ENCODE results near the gene HECW1. TPM values are rescaled to one million over a fixed set of nuclear protein-coding genes. Genes with fewer than 3 reads are reported as not detected.
A peak's percentile ranks its signal among the peaks of the same experiment; 100 is the strongest.

The HECW1 gene
- total and polyA plus RNA-seq, 5 donors from 2014 or later = 0.11 to 0.68 (median 0.34) TPM; not detected in 1

DNA sequence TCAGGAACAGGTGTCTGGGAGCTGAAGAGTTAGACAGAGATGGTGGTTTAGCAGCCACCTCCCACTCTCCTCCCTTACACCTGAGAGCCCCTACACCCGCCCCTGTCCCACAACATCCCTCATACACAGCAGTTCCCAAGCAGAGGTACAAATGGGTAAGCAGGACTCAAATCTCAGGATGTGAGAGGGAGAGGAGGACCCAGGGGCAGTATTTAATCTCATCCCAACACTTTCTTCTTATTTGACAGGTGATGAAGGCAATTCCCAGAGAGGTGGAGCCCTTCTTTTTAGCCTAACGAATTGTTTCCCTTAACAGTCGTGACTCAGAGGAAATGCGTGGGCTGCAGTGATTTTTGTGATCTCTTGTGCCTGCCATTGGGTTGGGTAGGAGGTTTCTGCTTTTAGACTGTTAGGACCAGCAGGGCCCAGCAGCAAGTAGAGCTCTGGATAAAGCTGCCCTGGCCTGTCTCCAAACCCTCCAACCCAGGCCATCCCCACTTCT, 191.3 kb downstream of the HECW1 start:
- Histone ChIP-seq H3K4me3 (ENCODE audit: low read depth, low read length) (no peak overlapping the region), H3K9me3 (ENCODE audit: control insufficient read depth in 2 of 2, low read length in 2 of 2) (no peaks in the 10 kb centered on the region), H3K27me3 (ENCODE audit: control insufficient read depth, insufficient read depth, low read length) (no peaks in the 10 kb centered on the region), H3K4me1 (ENCODE audit: control insufficient read depth, insufficient read depth, low read length, poor library complexity, severe bottlenecking) (peaks cover 7% of the 10 kb centered on the region), H3K27ac (ENCODE audit: insufficient read depth, low read length, poor library complexity, severe bottlenecking) (no peak overlapping the region), H3K36me3 (ENCODE audit: control insufficient read depth, insufficient read depth, low read length) (no peaks in the 10 kb centered on the region)
- Mint-ChIP-seq H3K27me3 (no peaks in the 10 kb centered on the region), H3K9me3 (no peaks in the 10 kb centered on the region), H3K36me3 (no peaks in the 10 kb centered on the region), H3K4me1 (peaks cover 11 to 25% (median 17%) of the 10 kb centered on the region in 4 donors), H3K27ac (peak overlapping the region in 2 of 3 donors; percentile 7 to 84), H3K4me3 (no peak overlapping the region)
- DNase-seq = peak in 1 of 3 donors; percentile 30
- ATAC-seq (ENCODE audit: low read depth in 2 of 2) = no peak

DNA sequence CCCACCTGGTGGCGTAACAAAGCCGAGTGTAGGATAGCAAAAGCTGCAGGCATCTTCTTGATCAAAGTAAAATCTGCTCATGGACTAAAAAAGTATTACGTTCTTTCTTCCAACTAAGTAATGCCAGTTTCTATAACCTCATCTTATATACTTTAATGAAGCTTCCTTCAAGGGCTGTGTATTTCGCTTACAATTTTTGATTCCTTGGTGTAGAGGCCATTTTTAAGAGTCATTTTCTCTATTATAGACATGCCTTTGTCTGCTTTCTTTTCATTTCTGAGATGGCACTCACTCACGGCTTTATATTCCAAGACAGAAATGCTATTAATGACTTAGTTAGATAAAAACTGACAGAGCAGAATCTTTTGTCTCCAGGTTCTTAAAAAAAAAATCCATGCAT, 194.0 kb downstream of the HECW1 start:
- ATAC-seq (ENCODE audit: low read depth in 2 of 2) = no peak
- Mint-ChIP-seq H3K27ac (peak overlapping the region in 1 of 3 donors; percentile 32), H3K9me3 (no peaks in the 10 kb centered on the region), H3K4me1 (peaks cover 11 to 25% (median 17%) of the 10 kb centered on the region in 4 donors), H3K4me3 (no peak overlapping the region), H3K36me3 (no peaks in the 10 kb centered on the region), H3K27me3 (no peaks in the 10 kb centered on the region)
- H3K27ac ChIP-seq (ENCODE audit: insufficient read depth, low read length, poor library complexity, severe bottlenecking) = no peak overlapping the region
- H3K4me3 ChIP-seq (ENCODE audit: low read depth, low read length) = no peak overlapping the region
- no peaks in the 10 kb centered on the region for H3K9me3 ChIP-seq (ENCODE audit: control insufficient read depth in 2 of 2, low read length in 2 of 2)
- H3K36me3 ChIP-seq (ENCODE audit: control insufficient read depth, insufficient read depth, low read length) = no peaks in the 10 kb centered on the region
- DNase-seq = no peak
- peaks cover 7% of the 10 kb centered on the region for H3K4me1 ChIP-seq (ENCODE audit: control insufficient read depth, insufficient read depth, low read length, poor library complexity, severe bottlenecking)
- H3K27me3 ChIP-seq (ENCODE audit: control insufficient read depth, insufficient read depth, low read length) = no peaks in the 10 kb centered on the region

DNA sequence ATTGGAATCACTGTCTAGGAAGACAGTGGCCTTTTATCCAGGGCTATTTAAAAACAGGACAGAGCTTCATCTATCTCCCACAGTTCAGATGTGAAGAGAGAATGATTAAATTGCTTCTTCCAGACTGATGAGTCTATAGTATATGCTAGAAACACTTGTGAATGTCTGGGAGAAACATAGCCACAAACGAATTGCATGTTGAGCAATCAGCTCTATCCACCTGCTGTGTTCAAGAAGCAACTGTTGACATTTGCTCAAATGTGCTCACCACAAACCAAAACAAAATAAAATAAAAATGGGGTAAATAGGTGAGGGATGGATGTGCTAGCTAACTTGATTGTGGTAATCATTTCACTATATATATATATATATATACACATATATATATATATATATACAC, 195.1 kb downstream of the HECW1 start:
- no peak overlapping the region for H3K27ac Mint-ChIP-seq

GRCh38 chr7:43308913-43309705, 196.7 kb downstream of the HECW1 start:
- H3K36me3 ChIP-seq (ENCODE audit: control insufficient read depth, insufficient read depth, low read length) = no peaks in the 10 kb centered on the region
- H3K4me3 ChIP-seq (ENCODE audit: low read depth, low read length) = no peak overlapping the region
- no peak overlapping the region for H3K27ac ChIP-seq (ENCODE audit: insufficient read depth, low read length, poor library complexity, severe bottlenecking)
- Mint-ChIP-seq H3K36me3 (no peaks in the 10 kb centered on the region), H3K27ac (no peak overlapping the region), H3K9me3 (no peaks in the 10 kb centered on the region), H3K27me3 (no peaks in the 10 kb centered on the region), H3K4me3 (no peak overlapping the region), H3K4me1 (peaks cover 11 to 23% (median 13%) of the 10 kb centered on the region in 4 donors)
- H3K9me3 ChIP-seq (ENCODE audit: control insufficient read depth in 2 of 2, low read length in 2 of 2) = no peaks in the 10 kb centered on the region
- peaks cover 5% of the 10 kb centered on the region for H3K4me1 ChIP-seq (ENCODE audit: control insufficient read depth, insufficient read depth, low read length, poor library complexity, severe bottlenecking)
- H3K27me3 ChIP-seq (ENCODE audit: control insufficient read depth, insufficient read depth, low read length) = no peaks in the 10 kb centered on the region
- no peak for DNase-seq
- no peak for ATAC-seq (ENCODE audit: low read depth in 2 of 2)

More for the DNA sequence above, 195.1 kb downstream of the HECW1 start:
- Histone ChIP-seq H3K36me3 (ENCODE audit: control insufficient read depth, insufficient read depth, low read length) (no peaks in the 10 kb centered on the region), H3K9me3 (ENCODE audit: control insufficient read depth in 2 of 2, low read length in 2 of 2) (no peaks in the 10 kb centered on the region), H3K4me1 (ENCODE audit: control insufficient read depth, insufficient read depth, low read length, poor library complexity, severe bottlenecking) (peaks cover 7% of the 10 kb centered on the region), H3K27ac (ENCODE audit: insufficient read depth, low read length, poor library complexity, severe bottlenecking) (no peak overlapping the region), H3K4me3 (ENCODE audit: low read depth, low read length) (no peak overlapping the region), H3K27me3 (ENCODE audit: control insufficient read depth, insufficient read depth, low read length) (no peaks in the 10 kb centered on the region)
- Mint-ChIP-seq H3K9me3 (no peaks in the 10 kb centered on the region), H3K4me1 (peaks cover 11 to 25% (median 17%) of the 10 kb centered on the region in 4 donors), H3K27me3 (no peaks in the 10 kb centered on the region), H3K36me3 (no peaks in the 10 kb centered on the region), H3K4me3 (no peak overlapping the region)
- DNase-seq (no peak), ATAC-seq (ENCODE audit: low read depth in 2 of 2) (no peak)

DNA sequence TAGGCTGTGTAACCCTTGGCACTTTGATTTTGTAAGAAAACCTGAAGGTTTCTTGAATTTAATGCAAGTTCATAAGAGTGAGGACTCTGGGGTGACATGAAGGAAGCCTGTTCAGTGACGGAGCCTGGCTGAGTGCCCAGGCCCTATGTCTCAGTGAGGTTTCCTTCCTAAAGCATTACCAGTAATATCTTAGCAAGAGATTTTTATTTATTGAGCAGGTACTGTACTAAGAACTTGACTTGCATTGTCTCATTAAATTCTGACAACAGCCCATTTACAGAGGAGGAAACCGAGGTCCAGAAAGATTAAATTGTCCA, 197.2 kb downstream of the HECW1 start:
- Histone ChIP-seq H3K9me3 (ENCODE audit: control insufficient read depth in 2 of 2, low read length in 2 of 2) (no peaks in the 10 kb centered on the region), H3K4me3 (ENCODE audit: low read depth, low read length) (no peak overlapping the region), H3K4me1 (ENCODE audit: control insufficient read depth, insufficient read depth, low read length, poor library complexity, severe bottlenecking) (peaks cover 7% of the 10 kb centered on the region), H3K27me3 (ENCODE audit: control insufficient read depth, insufficient read depth, low read length) (no peaks in the 10 kb centered on the region), H3K36me3 (ENCODE audit: control insufficient read depth, insufficient read depth, low read length) (no peaks in the 10 kb centered on the region), H3K27ac (ENCODE audit: insufficient read depth, low read length, poor library complexity, severe bottlenecking) (no peak overlapping the region)
- Mint-ChIP-seq H3K27ac (no peak overlapping the region), H3K4me1 (peaks cover 14 to 25% (median 17%) of the 10 kb centered on the region in 4 donors), H3K9me3 (no peaks in the 10 kb centered on the region), H3K27me3 (no peaks in the 10 kb centered on the region), H3K4me3 (no peak overlapping the region), H3K36me3 (no peaks in the 10 kb centered on the region)
- DNase-seq = no peak
- ATAC-seq (ENCODE audit: low read depth in 2 of 2) = no peak

GRCh38 chr7:43311052-43311451, 198.6 kb downstream of the HECW1 start:
- H3K27me3 Mint-ChIP-seq = no peaks in the 10 kb centered on the region
- no peak overlapping the region for H3K4me3 Mint-ChIP-seq
- DNase-seq (no peak), ATAC-seq (ENCODE audit: low read depth in 2 of 2) (no peak)
- Histone ChIP-seq H3K27me3 (ENCODE audit: control insufficient read depth, insufficient read depth, low read length) (no peaks in the 10 kb centered on the region), H3K9me3 (ENCODE audit: control insufficient read depth in 2 of 2, low read length in 2 of 2) (no peaks in the 10 kb centered on the region), H3K27ac (ENCODE audit: insufficient read depth, low read length, poor library complexity, severe bottlenecking) (no peak overlapping the region), H3K4me1 (ENCODE audit: control insufficient read depth, insufficient read depth, low read length, poor library complexity, severe bottlenecking) (peaks cover 7% of the 10 kb centered on the region), H3K4me3 (ENCODE audit: low read depth, low read length) (no peak overlapping the region), H3K36me3 (ENCODE audit: control insufficient read depth, insufficient read depth, low read length) (no peaks in the 10 kb centered on the region)
- no peak overlapping the region for H3K27ac Mint-ChIP-seq
- H3K4me1 Mint-ChIP-seq = peaks cover 10 to 22% (median 15%) of the 10 kb centered on the region in 4 donors
- no peaks in the 10 kb centered on the region for H3K36me3 Mint-ChIP-seq
- H3K9me3 Mint-ChIP-seq = no peaks in the 10 kb centered on the region

- Histone ChIP-seq H3K36me3 (ENCODE audit: control insufficient read depth, insufficient read depth, low read length) (no peaks in the 10 kb centered on the region), H3K27me3 (ENCODE audit: control insufficient read depth, insufficient read depth, low read length) (no peaks in the 10 kb centered on the region), H3K4me1 (ENCODE audit: control insufficient read depth, insufficient read depth, low read length, poor library complexity, severe bottlenecking) (peaks cover 7% of the 10 kb centered on the region), H3K4me3 (ENCODE audit: low read depth, low read length) (no peak overlapping the region), H3K27ac (ENCODE audit: insufficient read depth, low read length, poor library complexity, severe bottlenecking) (no peak overlapping the region), H3K9me3 (ENCODE audit: control insufficient read depth in 2 of 2, low read length in 2 of 2) (no peaks in the 10 kb centered on the region)
- no peak for DNase-seq
- no peaks in the 10 kb centered on the region for H3K9me3 Mint-ChIP-seq
- H3K27me3 Mint-ChIP-seq = no peaks in the 10 kb centered on the region
- H3K27ac Mint-ChIP-seq = no peak overlapping the region
- H3K36me3 Mint-ChIP-seq = no peaks in the 10 kb centered on the region
- ATAC-seq (ENCODE audit: low read depth in 2 of 2) = no peak
- peaks cover 6 to 22% (median 15%) of the 10 kb centered on the region in 4 donors for H3K4me1 Mint-ChIP-seq
- H3K4me3 Mint-ChIP-seq = no peak overlapping the region
Measured at GRCh38 chr7:43311694-43312093, 199.2 kb downstream of the HECW1 start.
